Endothelial cell (in vitro differentiated cells): Measurements from ENCODE around the gene MADCAM1. TPM values are rescaled to one million over a fixed set of nuclear protein-coding genes. Genes with fewer than 3 reads are reported as not detected.

Experiments
- DNase-seq: peaks from one replicate; pipeline ENCODE4 v3.0.0; 2021; ENCODE audit warnings: low spot score
- H3K27ac Mint-ChIP-seq: one replicate; pipeline ENCODE4 v1.8.0; 2021; ENCODE audit warnings: mixed read lengths, inconsistent platforms; ENCODE audit not compliant: unreplicated experiment
- H3K27me3 Mint-ChIP-seq: one replicate; pipeline ENCODE4 v1.8.0; 2021; ENCODE audit warnings: mild to moderate bottlenecking, moderate library complexity, mixed read lengths, inconsistent platforms; ENCODE audit not compliant: unreplicated experiment
- H3K36me3 Mint-ChIP-seq: one replicate; pipeline ENCODE4 v1.8.0; 2021; ENCODE audit warnings: mild to moderate bottlenecking, low read depth, mixed read lengths, inconsistent platforms; ENCODE audit not compliant: unreplicated experiment
- H3K4me1 Mint-ChIP-seq: one replicate; pipeline ENCODE4 v1.8.0; 2021; ENCODE audit warnings: mild to moderate bottlenecking, mixed read lengths, inconsistent platforms; ENCODE audit not compliant: unreplicated experiment
- H3K4me3 Mint-ChIP-seq: one replicate; pipeline ENCODE4 v1.8.0; 2021; ENCODE audit warnings: mild to moderate bottlenecking, mixed read lengths, inconsistent platforms; ENCODE audit not compliant: unreplicated experiment
- H3K9me3 Mint-ChIP-seq: one replicate; pipeline ENCODE4 v1.8.0; 2021; ENCODE audit warnings: mixed read lengths, inconsistent platforms; ENCODE audit not compliant: unreplicated experiment
- total RNA-seq: library from RNA; stranded (reverse); fragmentation: NEBNext Ultra II Directional; extraction: Animal tissue kit (Norgen Biotek cat#: 25700); gene quantifications from one replicate; pipeline ENCODE4 v1.2.1, GENCODE V29; 2021; ENCODE audit not compliant: unreplicated experiment
- TF ChIP-seq, protein P1 (sequence below): fragments of 200-600 bp; sonication (generic); IDR thresholded peaks from one replicate; pipeline ENCODE4 v1.5.0; 2021; ENCODE audit warnings: antibody characterized with exemption; ENCODE audit not compliant: unreplicated experiment

MADCAM1 gene
- total RNA-seq, 1 donor from 2014 or later: 6.5 TPM

DNA sequence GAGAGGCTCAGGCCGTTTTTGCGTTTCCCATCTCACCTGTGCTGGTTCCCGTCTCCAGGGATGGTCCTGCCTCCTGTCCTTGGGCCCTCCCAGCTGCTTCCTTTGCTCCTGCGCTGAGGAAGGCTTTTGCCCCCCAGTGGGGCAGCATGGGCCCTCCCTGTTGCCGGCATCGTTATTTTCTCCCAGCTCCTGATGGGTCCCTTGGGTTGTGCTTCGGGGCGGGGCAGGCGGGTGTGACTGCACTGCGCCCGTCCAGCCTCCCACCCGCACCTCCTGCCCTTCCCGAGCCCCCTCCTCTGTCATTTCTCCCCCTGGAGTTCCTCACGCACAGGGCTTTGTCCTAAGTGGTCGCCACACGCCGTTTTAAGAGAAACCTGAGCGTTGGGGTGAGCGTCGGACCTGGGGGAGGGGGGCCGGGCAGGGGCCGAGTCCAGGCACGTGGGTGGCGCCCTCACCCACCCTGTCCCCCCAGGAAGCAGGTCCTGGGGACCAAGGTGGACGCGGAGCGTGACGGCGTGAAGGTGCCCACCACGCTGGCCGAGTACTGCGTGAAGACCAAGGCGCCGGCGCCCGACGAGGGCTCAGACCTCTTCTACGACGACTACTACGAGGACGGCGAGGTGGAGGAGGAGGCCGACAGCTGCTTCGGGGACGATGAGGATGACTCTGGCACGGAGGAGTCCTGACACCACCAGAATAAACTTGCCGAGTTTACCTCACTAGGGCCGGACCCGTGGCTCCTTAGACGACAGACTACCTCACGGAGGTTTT is 44.8 kb downstream of the MADCAM1 start:
- peaks cover 5% of the 10 kb centered on the region for H3K36me3 Mint-ChIP-seq
- H3K27ac Mint-ChIP-seq: no peak overlapping the region
- no peaks in the 10 kb centered on the region for H3K4me1 Mint-ChIP-seq
- H3K4me3 Mint-ChIP-seq: no peak overlapping the region
- TF ChIP-seq, protein P1, sequence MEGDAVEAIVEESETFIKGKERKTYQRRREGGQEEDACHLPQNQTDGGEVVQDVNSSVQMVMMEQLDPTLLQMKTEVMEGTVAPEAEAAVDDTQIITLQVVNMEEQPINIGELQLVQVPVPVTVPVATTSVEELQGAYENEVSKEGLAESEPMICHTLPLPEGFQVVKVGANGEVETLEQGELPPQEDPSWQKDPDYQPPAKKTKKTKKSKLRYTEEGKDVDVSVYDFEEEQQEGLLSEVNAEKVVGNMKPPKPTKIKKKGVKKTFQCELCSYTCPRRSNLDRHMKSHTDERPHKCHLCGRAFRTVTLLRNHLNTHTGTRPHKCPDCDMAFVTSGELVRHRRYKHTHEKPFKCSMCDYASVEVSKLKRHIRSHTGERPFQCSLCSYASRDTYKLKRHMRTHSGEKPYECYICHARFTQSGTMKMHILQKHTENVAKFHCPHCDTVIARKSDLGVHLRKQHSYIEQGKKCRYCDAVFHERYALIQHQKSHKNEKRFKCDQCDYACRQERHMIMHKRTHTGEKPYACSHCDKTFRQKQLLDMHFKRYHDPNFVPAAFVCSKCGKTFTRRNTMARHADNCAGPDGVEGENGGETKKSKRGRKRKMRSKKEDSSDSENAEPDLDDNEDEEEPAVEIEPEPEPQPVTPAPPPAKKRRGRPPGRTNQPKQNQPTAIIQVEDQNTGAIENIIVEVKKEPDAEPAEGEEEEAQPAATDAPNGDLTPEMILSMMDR: no peak
- DNase-seq: no peak
- H3K27me3 Mint-ChIP-seq: peaks cover 7% of the 10 kb centered on the region
- no peaks in the 10 kb centered on the region for H3K9me3 Mint-ChIP-seq

DNA sequence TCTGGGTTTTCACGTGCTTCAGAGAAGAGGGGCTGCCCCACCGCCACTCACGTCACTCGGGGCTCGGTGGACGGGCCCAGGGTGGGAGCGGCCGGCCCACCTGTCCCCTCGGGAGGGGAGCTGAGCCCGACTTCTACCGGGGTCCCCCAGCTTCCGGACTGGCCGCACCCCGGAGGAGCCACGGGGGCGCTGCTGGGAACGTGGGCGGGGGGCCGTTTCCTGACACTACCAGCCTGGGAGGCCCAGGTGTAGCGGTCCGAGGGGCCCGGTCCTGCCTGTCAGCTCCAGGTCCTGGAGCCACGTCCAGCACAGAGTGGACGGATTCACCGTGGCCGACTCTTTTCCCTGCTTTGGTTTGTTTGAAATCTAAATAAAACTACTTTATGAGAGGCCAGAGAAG is 45.4 kb downstream of the MADCAM1 start:
- Mint-ChIP-seq H3K9me3 (no peaks in the 10 kb centered on the region), H3K27me3 (peaks cover 7% of the 10 kb centered on the region), H3K27ac (no peak overlapping the region), H3K36me3 (peaks cover 5% of the 10 kb centered on the region), H3K4me1 (no peaks in the 10 kb centered on the region), H3K4me3 (no peak overlapping the region)
- DNase-seq: no peak
- TF ChIP-seq, protein P1: no peak

DNA sequence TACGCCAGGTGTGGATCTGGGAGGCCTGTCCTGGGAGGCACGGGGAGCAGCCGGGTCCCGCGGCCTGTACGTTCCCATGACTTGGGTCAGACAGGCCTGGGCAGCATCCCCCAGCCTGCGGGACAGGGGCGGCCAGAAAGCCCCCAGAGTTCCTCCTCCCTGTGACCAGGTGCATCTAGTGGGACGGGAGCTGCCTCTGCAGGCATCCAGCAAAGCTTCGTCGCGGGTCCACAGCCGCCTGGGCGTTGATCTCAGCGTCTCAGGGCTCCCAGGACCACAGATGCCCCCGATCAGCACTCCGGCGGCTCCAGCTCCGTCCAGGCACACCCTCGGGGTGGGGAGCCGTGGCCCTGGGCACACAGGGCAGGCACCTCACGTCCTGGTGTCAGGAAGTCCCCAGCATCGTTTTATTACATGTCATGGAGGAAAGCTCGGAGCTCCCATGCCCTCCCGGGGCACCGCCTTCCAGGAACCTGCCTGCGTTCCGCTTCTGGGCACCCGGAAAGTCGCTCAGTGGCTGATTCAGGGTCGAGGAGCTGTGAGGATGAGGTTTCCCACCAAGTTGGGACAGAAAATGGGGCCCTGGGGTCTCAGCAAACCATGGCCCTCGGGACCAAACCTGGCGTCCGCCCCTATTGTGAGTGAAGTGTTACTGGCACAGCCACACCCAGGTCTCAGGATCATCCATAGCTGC is 46.0 kb downstream of the MADCAM1 start:
- Mint-ChIP-seq H3K4me3 (no peak overlapping the region), H3K4me1 (no peaks in the 10 kb centered on the region), H3K9me3 (no peaks in the 10 kb centered on the region), H3K27ac (no peak overlapping the region), H3K27me3 (peaks cover 7% of the 10 kb centered on the region), H3K36me3 (peaks cover 5% of the 10 kb centered on the region)
- TF ChIP-seq, protein P1: no peak
- DNase-seq: no peak

DNA sequence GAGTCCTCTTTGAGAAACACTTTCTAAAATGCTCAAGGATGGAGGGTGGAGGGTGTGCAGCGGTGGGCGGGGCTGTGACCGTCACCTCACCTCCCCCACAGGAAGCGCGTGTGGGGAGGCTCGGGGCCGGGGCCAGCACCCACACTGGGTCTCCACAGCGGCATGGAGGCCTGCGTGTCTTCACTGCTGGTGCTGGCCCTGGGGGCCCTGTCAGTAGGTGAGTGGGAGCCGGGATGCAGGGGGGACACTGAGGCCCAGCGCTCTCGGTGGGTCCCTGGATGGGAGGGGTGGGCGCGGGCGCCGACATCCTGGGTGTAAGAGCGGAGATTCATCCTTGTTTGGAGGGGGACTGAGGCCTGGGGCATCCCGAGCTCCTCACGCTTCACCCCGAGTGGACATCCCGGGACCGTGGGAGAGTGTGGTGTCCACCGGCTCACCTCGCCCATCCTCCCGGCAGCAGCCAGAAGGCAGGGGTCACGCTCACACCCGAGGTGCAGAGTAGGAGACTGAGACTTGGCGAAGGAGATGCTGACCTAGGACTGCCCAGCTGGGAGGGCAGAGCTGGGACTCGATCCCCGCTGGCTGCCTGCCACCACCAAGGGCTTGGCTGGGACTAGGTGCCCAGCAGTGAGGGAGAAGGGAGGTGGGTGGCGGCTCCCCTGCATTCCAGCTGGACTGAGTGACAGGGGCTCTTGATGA is 47.8 kb downstream of the MADCAM1 start, which contains the start of gene GZMM:
GZMM (plus strand) TSS at position 144 of the 699 bp plus-strand sequence; CDS start at position 163, 19 bp downstream.
- Mint-ChIP-seq H3K36me3 (no peaks in the 10 kb centered on the region), H3K27ac (no peak within 1 kb of the TSS), H3K9me3 (no peaks in the 10 kb centered on the region), H3K27me3 (peaks cover 3% of the 10 kb centered on the region), H3K4me1 (no peaks in the 10 kb centered on the region), H3K4me3 (peak within 1 kb of the TSS; percentile 26)
- TF ChIP-seq, protein P1: no peak
- no peak for DNase-seq
